Small intestine (tissue), 7 donors: Measurements from ENCODE around the gene INMT. TPM values are rescaled to one million over a fixed set of nuclear protein-coding genes. Genes with fewer than 3 reads are reported as not detected.
"Not testable (repeated sequence)": the region's sequence is repeated elsewhere in the genome, so short reads cannot be mapped to it uniquely, and the experiment has no call there.

Experiments used
- DNase-seq, 2 donors: peaks; one replicate each; pipeline versions ENCODE4 v3.0.0 to v3.0.0-alpha.2; 2013
- FAIRE-seq: peaks from 2 replicates; lab custom pipeline; 2012; peaks lifted over from hg19 to GRCh38; lab: Jason Lieb, UNC
- H3K27ac ChIP-seq, 3 donors: one replicate each; pipeline ENCODE4 v1.5.1; 2013; ENCODE audit warnings: low read length in 2 of 3, mild to moderate bottlenecking in 2 of 3, control low read depth in 1 of 3, inconsistent platforms in 1 of 3, low read depth in 1 of 3, moderate library complexity in 1 of 3
- H3K27me3 ChIP-seq, 3 donors: one replicate each; pipeline ENCODE4 v1.6.1; 2013; ENCODE audit warnings: low read length in 3 of 3, inconsistent platforms in 1 of 3; ENCODE audit not compliant: control insufficient read depth in 3 of 3, insufficient read depth in 3 of 3
- H3K36me3 ChIP-seq, 3 donors: one replicate each; pipeline ENCODE4 v1.6.1; 2013; ENCODE audit warnings: low read length in 3 of 3, inconsistent platforms in 1 of 3, low read depth in 1 of 3, mild to moderate bottlenecking in 1 of 3, moderate library complexity in 1 of 3; ENCODE audit not compliant: control insufficient read depth in 3 of 3, insufficient read depth in 2 of 3
- H3K4me1 ChIP-seq, 3 donors: one replicate each; pipeline ENCODE4 v1.6.1; 2013; ENCODE audit warnings: low read length in 2 of 3, inconsistent platforms in 1 of 3, low read depth in 1 of 3, mild to moderate bottlenecking in 1 of 3, moderate library complexity in 1 of 3; ENCODE audit not compliant: control insufficient read depth in 3 of 3, insufficient read depth in 2 of 3
- H3K4me3 ChIP-seq, 3 donors: one replicate each; pipeline ENCODE4 v1.5.1; 2013; ENCODE audit warnings: low read length in 3 of 3, control low read depth in 1 of 3, inconsistent platforms in 1 of 3, low read depth in 1 of 3, mild to moderate bottlenecking in 1 of 3, moderate library complexity in 1 of 3
- H3K9me3 ChIP-seq, 2 donors: one replicate each; pipeline ENCODE4 v1.6.1; 2013; ENCODE audit warnings: low read depth in 1 of 2, low read length in 1 of 2; ENCODE audit not compliant: control insufficient read depth in 2 of 2, insufficient read depth in 1 of 2
- WGBS, 3 donors: extraction: QIAGEN DNeasy Blood & Tissue Kit; methylation state at CpG; one replicate each; pipeline ENCODE4 v1.1.7; 2013; 5-methylcytosine and 5-hydroxymethylcytosine counted together
- polyA plus RNA-seq, 4 donors: library from polyadenylated mRNA; stranded (reverse) in 3 of 4; unstranded in 1 of 4; fragments of 200-250 nt in 3 of 4; fragments of 120-200 nt in 1 of 4; gene quantifications; one replicate each; pipeline versions ENCODE4 v1.2.1 to v1.2.3, GENCODE V29; 2013
- donor health status: healthy with polysubstance abuse.
- donor health status: control.
- donor health status: control.
- donor health status: Bipolar disorder and iron deficiency.
- donor health status: healthy.

INMT gene
- polyA plus RNA-seq, 4 donors, result 1.1 to 6.1 (median 1.6) TPM

DNA sequence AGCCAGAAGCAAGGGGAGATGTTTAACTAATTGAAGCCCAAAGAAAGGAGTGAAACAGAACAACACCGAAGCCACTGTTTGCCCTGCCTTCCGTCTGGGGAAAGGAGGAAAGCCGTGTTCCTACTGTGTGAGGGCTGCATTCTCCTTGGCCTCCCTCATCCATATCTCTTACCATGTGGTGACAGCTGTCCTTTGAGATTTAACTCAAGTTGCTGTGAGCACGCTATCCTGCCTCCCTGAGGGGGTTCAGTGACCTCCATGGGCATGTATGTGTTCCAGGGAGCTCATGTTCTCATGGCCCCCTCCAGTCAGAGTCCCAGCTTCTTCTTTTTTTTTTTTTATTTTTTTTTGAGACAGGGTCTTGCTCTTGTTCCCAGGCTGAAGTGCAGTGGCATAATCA, 43.5 kb upstream of the INMT start:
- WGBS, 3 donors, result 76 to 91% (median 90%) methylated on average over 4 of the region's 4 CpGs
- no peaks in the 10 kb centered on the region for H3K9me3 ChIP-seq
- no peaks in the 10 kb centered on the region for H3K27me3 ChIP-seq
- no peaks in the 10 kb centered on the region for H3K4me1 ChIP-seq
- no peak for FAIRE-seq
- no peak for DNase-seq
- H3K36me3 ChIP-seq, result no peaks in the 10 kb centered on the region
- no peak overlapping the region for H3K4me3 ChIP-seq
- H3K27ac ChIP-seq, result no peak overlapping the region

DNA sequence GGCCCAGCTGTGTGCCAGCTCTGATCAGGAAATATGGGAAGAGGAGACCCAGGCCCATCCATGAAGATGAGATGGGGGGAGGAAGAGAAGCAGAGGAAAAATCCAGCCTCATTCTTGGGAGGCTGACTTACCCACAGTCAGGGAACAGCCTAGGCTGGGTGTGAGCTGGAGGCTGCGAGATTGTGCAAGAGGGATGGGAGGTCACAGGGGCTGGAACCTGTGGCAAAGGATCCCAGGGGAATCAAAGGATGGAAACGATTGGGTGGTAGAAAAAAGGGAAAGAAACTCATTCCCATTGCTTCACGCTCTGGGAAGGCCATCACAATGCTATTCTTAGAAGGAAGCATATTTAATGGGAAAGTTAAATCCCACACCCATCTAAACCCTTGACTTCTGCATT, 43.0 kb upstream of the INMT start:
- no peak overlapping the region for H3K27ac ChIP-seq
- no peaks in the 10 kb centered on the region for H3K36me3 ChIP-seq
- FAIRE-seq (no peak), DNase-seq (no peak)
- no peaks in the 10 kb centered on the region for H3K4me1 ChIP-seq
- H3K9me3 ChIP-seq, result no peaks in the 10 kb centered on the region
- no peaks in the 10 kb centered on the region for H3K27me3 ChIP-seq
- 66 to 84% (median 81%) methylated on average over 3 of the region's 3 CpGs for WGBS, 3 donors
- H3K4me3 ChIP-seq, result no peak overlapping the region

DNA sequence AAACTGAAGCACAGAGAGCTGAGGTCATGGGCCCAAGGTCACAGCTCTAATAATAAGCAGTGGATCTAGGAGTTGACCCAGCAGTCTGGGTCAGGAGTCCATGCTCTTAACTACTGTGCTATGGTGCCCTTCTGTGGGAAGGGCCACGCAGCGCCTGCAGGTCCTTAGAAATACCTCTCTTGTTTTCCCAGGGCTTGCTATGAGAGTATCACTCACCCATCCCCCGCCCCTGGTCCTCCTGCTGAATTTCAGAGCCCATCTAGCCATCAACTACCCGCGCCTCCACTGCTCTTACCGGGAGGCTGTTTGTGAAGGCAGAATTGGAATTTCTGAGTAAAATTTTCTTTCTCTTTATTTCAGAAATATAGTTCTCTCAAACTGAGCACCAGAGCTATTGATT, 42.4 kb upstream of the INMT start:
- no peaks in the 10 kb centered on the region for H3K9me3 ChIP-seq
- DNase-seq, result no peak
- H3K27me3 ChIP-seq, result no peaks in the 10 kb centered on the region
- 75 to 87% (median 82%) methylated on average over 6 of the region's 6 CpGs for WGBS, 3 donors
- H3K4me1 ChIP-seq, result no peaks in the 10 kb centered on the region
- no peak overlapping the region for H3K4me3 ChIP-seq
- no peak overlapping the region for H3K27ac ChIP-seq
- FAIRE-seq, result no peak
- no peaks in the 10 kb centered on the region for H3K36me3 ChIP-seq

DNA sequence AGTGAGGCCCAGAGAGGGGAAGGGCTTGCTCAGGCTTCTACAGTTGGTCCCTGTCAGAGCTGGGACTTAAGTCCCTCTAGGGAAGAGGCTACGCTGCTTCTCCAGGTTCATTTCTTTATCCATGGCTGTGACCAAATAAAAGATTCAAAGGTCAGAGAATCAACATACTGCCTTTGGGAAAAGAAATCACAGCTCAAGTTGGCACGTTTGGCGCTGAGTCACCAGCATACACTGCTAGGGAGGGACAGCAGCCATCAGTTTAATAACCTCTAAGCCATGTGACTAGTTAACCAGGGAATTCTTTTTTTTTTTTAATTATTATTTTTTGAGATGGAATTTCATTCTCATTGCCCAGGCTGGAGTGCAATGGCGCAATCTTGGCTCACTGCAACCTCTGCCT, 41.3 kb upstream of the INMT start:
- H3K4me1 ChIP-seq, result no peaks in the 10 kb centered on the region
- H3K4me3 ChIP-seq, result no peak overlapping the region
- WGBS, 3 donors, result 51 to 77% (median 56%) methylated on average over 4 of the region's 4 CpGs
- H3K36me3 ChIP-seq, result no peaks in the 10 kb centered on the region
- H3K27me3 ChIP-seq, result no peaks in the 10 kb centered on the region
- DNase-seq, result peak in 1 of 2 donors; percentile 70
- H3K9me3 ChIP-seq, result no peaks in the 10 kb centered on the region
- H3K27ac ChIP-seq, result no peak overlapping the region
- no peak for FAIRE-seq

DNA sequence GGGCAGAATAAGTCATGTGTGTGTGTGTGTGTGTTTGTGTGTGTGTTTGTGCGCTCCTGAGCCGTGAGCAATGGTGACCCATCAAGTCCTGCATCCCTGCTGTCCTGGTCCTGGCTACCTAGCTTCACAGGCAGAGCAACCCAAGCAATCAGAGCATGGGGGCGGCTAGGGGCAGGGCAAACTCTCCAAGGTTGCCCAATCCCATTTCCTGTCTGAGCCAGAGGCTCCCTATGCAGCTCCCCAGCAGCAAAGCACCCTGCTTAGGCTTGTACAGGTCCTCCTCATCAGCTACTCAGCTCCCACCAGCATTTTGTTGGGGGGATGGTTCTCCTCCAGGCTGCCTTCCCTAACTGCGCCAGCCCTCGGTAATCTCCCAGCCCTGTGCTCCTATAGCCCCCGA, 38.5 kb upstream of the INMT start:
- no peak for FAIRE-seq
- Histone ChIP-seq H3K4me1 (no peaks in the 10 kb centered on the region), H3K27me3 (no peaks in the 10 kb centered on the region), H3K4me3 (no peak overlapping the region), H3K27ac (no peak overlapping the region), H3K9me3 (peaks cover 2 to 15% of the 10 kb centered on the region in 2 donors), H3K36me3 (no peaks in the 10 kb centered on the region)
- no peak for DNase-seq
- WGBS, 3 donors, result 74 to 90% (median 83%) methylated on average over 6 of the region's 6 CpGs

DNA sequence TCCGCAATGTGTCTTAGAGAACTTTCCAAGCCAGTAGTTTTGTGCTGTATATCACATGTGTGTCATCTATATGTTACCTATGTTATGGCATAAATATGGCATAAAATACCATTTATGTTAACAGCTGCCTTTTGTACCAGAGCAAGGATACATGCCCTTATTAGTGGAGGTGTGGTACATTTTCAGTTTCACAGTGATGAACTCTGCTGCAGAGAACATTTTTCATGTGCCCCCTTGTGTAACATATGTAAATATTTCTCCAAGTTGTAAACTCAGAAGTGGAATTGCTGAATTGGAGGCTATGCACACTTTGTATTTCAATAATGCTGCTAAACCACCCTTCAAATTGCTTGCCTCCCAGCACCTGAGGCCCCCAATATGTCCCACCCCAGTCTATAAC, 37.8 kb upstream of the INMT start:
- no peak for DNase-seq

DNA sequence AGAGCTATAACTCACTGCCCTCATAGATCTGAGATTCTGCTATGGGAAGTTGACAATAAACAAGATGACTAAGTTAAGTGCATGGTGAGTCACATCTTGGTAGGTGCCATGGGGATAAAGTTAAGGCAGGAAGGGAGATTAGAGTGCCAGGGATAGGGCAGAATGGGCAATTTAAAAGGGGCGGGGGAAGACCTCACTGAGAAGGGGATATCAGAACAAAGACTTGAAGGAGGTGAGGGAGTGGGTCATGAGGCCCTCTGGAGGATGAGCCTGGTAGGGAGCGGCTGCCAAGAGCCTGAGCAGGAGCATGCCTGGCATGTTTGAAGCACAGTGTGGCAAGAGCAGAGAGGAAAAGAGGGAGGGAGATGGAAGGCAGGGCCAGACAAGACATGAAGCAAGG, 34.8 kb upstream of the INMT start:
- Histone ChIP-seq H3K4me3 (no peak overlapping the region), H3K9me3 (peaks cover 2 to 40% of the 10 kb centered on the region in 2 donors), H3K27ac (no peak overlapping the region), H3K4me1 (no peaks in the 10 kb centered on the region), H3K27me3 (peaks cover 0 to 5% (median 0%) of the 10 kb centered on the region in 3 donors), H3K36me3 (no peaks in the 10 kb centered on the region)
- 71 to 77% (median 71%) methylated on average over 2 of the region's 2 CpGs for WGBS, 3 donors
- FAIRE-seq (no peak), DNase-seq (no peak)

More for the DNA sequence above, 37.8 kb upstream of the INMT start:
- no peaks in the 10 kb centered on the region for H3K4me1 ChIP-seq
- H3K9me3 ChIP-seq, result peaks cover 2 to 22% of the 10 kb centered on the region in 2 donors
- no peaks in the 10 kb centered on the region for H3K36me3 ChIP-seq
- H3K4me3 ChIP-seq, result no peak overlapping the region
- no peak overlapping the region for H3K27ac ChIP-seq
- no peaks in the 10 kb centered on the region for H3K27me3 ChIP-seq
- WGBS, 3 donors, result 92 to 98% (median 97%) methylated on average over 1 of the region's 1 CpG
- no peak for FAIRE-seq

DNA sequence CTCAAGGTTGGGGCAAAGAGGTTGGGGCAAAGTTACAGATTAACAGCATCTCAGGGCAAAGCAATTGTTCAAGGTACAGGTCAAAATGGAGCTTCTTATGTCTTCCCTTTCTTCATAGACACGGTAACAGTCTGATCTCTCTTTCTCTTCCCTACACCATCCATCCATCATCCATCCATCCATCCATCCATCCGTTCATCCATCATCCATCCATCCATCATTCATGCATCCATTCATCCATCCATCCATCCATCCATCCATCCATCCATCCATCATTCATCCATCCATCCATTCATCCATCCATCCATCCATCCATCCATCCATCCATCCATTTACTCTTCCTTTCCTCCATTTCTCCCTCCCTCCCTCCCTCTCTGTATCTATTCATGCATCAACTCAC, 32.5 kb upstream of the INMT start:
- not testable (repeated sequence) for H3K27ac ChIP-seq, FAIRE-seq, DNase-seq, H3K27me3 ChIP-seq, H3K36me3 ChIP-seq, H3K4me3 ChIP-seq, H3K4me1 ChIP-seq
- H3K9me3 ChIP-seq, result peaks cover 2 to 43% of the 10 kb centered on the region in 2 donors
- 91 to 97% (median 92%) methylated on average over 2 of the region's 2 CpGs for WGBS, 3 donors

DNA sequence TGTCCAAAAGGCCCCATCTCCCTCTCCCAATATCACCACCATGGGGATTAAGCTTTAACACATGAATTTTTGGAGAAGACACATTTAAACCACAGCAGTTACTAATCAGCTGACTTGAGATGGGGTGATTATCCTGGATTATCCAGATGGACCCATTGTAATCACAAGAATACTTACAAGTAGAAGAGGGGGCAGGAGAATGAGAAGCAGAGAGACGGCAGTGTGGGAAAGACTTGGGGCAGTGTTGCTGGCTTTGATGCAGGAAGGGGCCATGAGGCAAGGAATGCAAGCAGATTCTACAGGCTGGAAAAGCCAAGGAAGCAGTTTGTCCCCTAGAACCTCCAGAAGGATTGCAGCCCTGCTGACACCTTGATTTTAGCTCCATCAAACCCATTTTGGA, 30.7 kb upstream of the INMT start:
- WGBS, 3 donors, result 85 to 100% (median 89%) methylated on average over 1 of the region's 1 CpG
- no peak overlapping the region for H3K27ac ChIP-seq
- no peaks in the 10 kb centered on the region for H3K36me3 ChIP-seq
- H3K27me3 ChIP-seq, result peaks cover 0 to 9% (median 0%) of the 10 kb centered on the region in 3 donors
- H3K4me3 ChIP-seq, result no peak overlapping the region
- no peaks in the 10 kb centered on the region for H3K4me1 ChIP-seq
- DNase-seq (no peak), FAIRE-seq (no peak)
- peaks cover 2 to 43% of the 10 kb centered on the region in 2 donors for H3K9me3 ChIP-seq
